Karpas-422 (cell line): ENCODE measurements around the gene SLC35F1. TPM values are rescaled to one million over a fixed set of nuclear protein-coding genes. Genes with fewer than 3 reads are reported as not detected.

Experiments used
- DNase-seq: peaks from one replicate; pipeline ENCODE4 v3.0.0-alpha.2; 2015
- H2AFZ ChIP-seq: fragments of 200-600 bp; sonication (generic); 2 replicates; pipeline ENCODE4 v1.6.1; 2014; ENCODE audit warnings: antibody characterized with exemption, low read length, mixed read lengths
- H3K27ac ChIP-seq: fragments of 200-600 bp; sonication (generic); 2 replicates; pipeline ENCODE4 v1.5.1; 2014; ENCODE audit warnings: mild to moderate bottlenecking, low read length, moderate library complexity
- H3K27me3 ChIP-seq: fragments of 200-600 bp; sonication (generic); 2 replicates; pipeline ENCODE4 v1.6.1; 2014; ENCODE audit warnings: low read length, mixed read lengths
- H3K36me3 ChIP-seq: fragments of 200-600 bp; sonication (generic); 2 replicates; pipeline ENCODE4 v1.6.1; 2014; ENCODE audit warnings: low read length, mixed read lengths; ENCODE audit not compliant: insufficient read depth
- H3K4me1 ChIP-seq: fragments of 200-600 bp; sonication (generic); 2 replicates; pipeline ENCODE4 v1.6.1; 2014; ENCODE audit warnings: mild to moderate bottlenecking, low read length, mixed read lengths
- H3K4me2 ChIP-seq: fragments of 200-600 bp; sonication (generic); 2 replicates; pipeline ENCODE4 v1.6.1; 2014; ENCODE audit warnings: low read length, low read depth, mild to moderate bottlenecking; ENCODE audit not compliant: poor library complexity, severe bottlenecking
- H3K4me3 ChIP-seq: fragments of 200-600 bp; sonication (generic); 2 replicates; pipeline ENCODE4 v1.5.1; 2014; ENCODE audit warnings: mild to moderate bottlenecking, antibody characterized with exemption, low read length, mixed read lengths
- H3K79me2 ChIP-seq: fragments of 200-600 bp; sonication (generic); 2 replicates; pipeline ENCODE4 v1.6.1; 2014; ENCODE audit warnings: mild to moderate bottlenecking, low read length, mixed read lengths
- H3K9ac ChIP-seq: fragments of 200-600 bp; sonication (generic); 2 replicates; pipeline ENCODE4 v1.6.0; 2014; ENCODE audit warnings: low read length
- H3K9me2 ChIP-seq: fragments of 200-600 bp; sonication (generic), shearing (Covaris generic); replicated peaks from 2 replicates; pipeline ENCODE4 v1.6.0; 2014; ENCODE audit warnings: mild to moderate bottlenecking, low read length, moderate library complexity; ENCODE audit not compliant: insufficient read depth
- H3K9me3 ChIP-seq: fragments of 300-700, 200-600 bp; sonication (generic); 2 replicates; pipeline ENCODE4 v1.6.1; 2014; ENCODE audit warnings: low read length, mixed read lengths
- H4K20me1 ChIP-seq: fragments of 200-600 bp; sonication (generic); 2 replicates; pipeline ENCODE4 v1.6.1; 2014; ENCODE audit warnings: mild to moderate bottlenecking, antibody characterized with exemption, low read length, low read depth; ENCODE audit not compliant: insufficient read depth
- total RNA-seq: library from RNA; depleted of rRNA; stranded (reverse); fragments of >200 nt; shearing (Covaris generic); gene quantifications from 2 replicates; pipeline ENCODE4 v1.2.3, GENCODE V29; 2014; ENCODE audit warnings: low replicate concordance

The SLC35F1 gene
- total RNA-seq, 1 experiment from 2014 or later: not detected

DNA sequence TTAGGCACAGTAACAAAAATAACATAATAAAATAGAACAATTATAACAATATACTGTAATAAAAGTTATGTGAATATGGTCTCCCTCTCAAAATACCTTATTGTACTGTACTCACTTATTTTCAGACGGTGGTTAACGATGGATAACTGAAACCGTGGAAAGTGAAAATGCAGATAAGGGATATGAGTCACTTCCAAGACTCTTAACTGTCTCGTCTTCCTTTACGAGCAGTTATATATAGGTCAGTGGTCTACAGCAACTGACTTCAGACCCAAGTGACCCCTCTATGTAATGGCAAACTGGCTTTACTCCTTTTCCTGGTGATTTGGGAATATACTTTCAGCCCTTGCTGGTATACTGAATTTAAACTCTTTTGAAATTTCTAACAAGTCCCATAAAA is 261.4 kb downstream of the SLC35F1 start:
- no peak overlapping the region for H3K4me2 ChIP-seq
- no peaks in the 10 kb centered on the region for H3K9me3 ChIP-seq
- H3K27ac ChIP-seq: no peak overlapping the region
- H2AFZ ChIP-seq: no peak overlapping the region
- H3K4me3 ChIP-seq: no peak overlapping the region
- no peak overlapping the region for H3K9ac ChIP-seq
- no peak for DNase-seq
- no peaks in the 10 kb centered on the region for H3K9me2 ChIP-seq
- no peaks in the 10 kb centered on the region for H4K20me1 ChIP-seq
- H3K36me3 ChIP-seq: no peaks in the 10 kb centered on the region
- H3K4me1 ChIP-seq: no peaks in the 10 kb centered on the region
- H3K27me3 ChIP-seq: no peaks in the 10 kb centered on the region
- no peaks in the 10 kb centered on the region for H3K79me2 ChIP-seq

- H3K4me1 ChIP-seq: no peaks in the 10 kb centered on the region
- no peaks in the 10 kb centered on the region for H3K9me2 ChIP-seq
- H3K4me3 ChIP-seq: no peak overlapping the region
- H3K9ac ChIP-seq: no peak overlapping the region
- no peak overlapping the region for H2AFZ ChIP-seq
- no peak for DNase-seq
- H3K27me3 ChIP-seq: no peaks in the 10 kb centered on the region
- no peaks in the 10 kb centered on the region for H4K20me1 ChIP-seq
- no peaks in the 10 kb centered on the region for H3K9me3 ChIP-seq
- no peak overlapping the region for H3K4me2 ChIP-seq
- no peaks in the 10 kb centered on the region for H3K79me2 ChIP-seq
- H3K27ac ChIP-seq: no peak overlapping the region
- no peaks in the 10 kb centered on the region for H3K36me3 ChIP-seq
These were observed 264.8 kb downstream of the SLC35F1 start for GRCh38 chr6:118171852-118172251.

DNA sequence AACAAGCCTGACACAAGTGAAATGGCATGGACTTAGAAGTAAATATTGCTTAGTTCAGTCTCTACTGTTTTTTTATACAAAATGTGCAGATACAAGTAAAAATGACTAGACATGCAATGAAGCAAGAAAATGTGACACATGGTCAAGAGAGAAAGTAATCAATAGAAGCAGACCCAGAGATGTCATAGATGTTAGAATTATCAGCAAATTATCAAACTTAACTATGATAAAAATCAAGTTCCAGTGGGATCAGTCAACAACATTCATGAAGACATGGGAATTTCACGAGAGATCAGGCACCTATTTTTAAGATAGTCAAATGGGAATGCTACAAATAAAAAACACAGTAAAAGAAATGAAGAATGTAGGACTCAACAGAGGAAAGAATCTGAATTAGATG is 267.0 kb downstream of the SLC35F1 start:
- Histone ChIP-seq H3K9ac (no peak overlapping the region), H3K27ac (no peak overlapping the region), H3K36me3 (no peaks in the 10 kb centered on the region), H3K27me3 (no peaks in the 10 kb centered on the region), H2AFZ (no peak overlapping the region), H3K9me3 (no peaks in the 10 kb centered on the region), H3K79me2 (no peaks in the 10 kb centered on the region), H3K4me2 (no peak overlapping the region), H3K4me3 (no peak overlapping the region), H3K4me1 (no peaks in the 10 kb centered on the region), H3K9me2 (no peaks in the 10 kb centered on the region), H4K20me1 (no peaks in the 10 kb centered on the region)
- no peak for DNase-seq

DNA sequence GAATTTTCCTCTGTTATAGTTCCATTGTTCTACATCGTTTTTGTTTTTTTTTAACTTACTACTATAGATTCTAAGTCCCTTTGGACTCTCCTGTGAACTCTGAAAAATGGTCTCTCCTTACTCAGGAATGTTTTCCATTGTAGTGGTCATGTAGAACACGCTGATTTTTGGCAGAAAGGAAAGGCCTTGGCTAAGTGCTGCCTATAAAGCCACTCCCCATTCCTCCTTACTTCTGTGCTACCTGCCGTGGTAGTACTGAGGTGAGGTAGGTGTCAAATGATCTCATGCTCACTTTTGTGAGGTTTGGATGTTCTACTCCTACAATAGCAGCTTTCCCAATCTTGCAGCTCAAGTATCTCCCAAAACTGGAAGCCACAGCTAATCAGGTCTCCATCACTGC is 270.7 kb downstream of the SLC35F1 start:
- Histone ChIP-seq H3K27ac (no peak overlapping the region), H3K9me2 (no peaks in the 10 kb centered on the region), H4K20me1 (no peaks in the 10 kb centered on the region), H3K4me2 (no peak overlapping the region), H3K9me3 (no peaks in the 10 kb centered on the region), H2AFZ (no peak overlapping the region), H3K4me3 (no peak overlapping the region), H3K9ac (no peak overlapping the region), H3K36me3 (no peaks in the 10 kb centered on the region), H3K4me1 (no peaks in the 10 kb centered on the region), H3K79me2 (no peaks in the 10 kb centered on the region), H3K27me3 (no peaks in the 10 kb centered on the region)
- DNase-seq: no peak

- no peak overlapping the region for H3K4me3 ChIP-seq
- DNase-seq: no peak
- no peak overlapping the region for H2AFZ ChIP-seq
- no peaks in the 10 kb centered on the region for H3K9me2 ChIP-seq
- no peaks in the 10 kb centered on the region for H3K36me3 ChIP-seq
- no peak overlapping the region for H3K9ac ChIP-seq
- no peaks in the 10 kb centered on the region for H4K20me1 ChIP-seq
- no peak overlapping the region for H3K4me2 ChIP-seq
- H3K27ac ChIP-seq: no peak overlapping the region
- no peaks in the 10 kb centered on the region for H3K79me2 ChIP-seq
- H3K4me1 ChIP-seq: no peaks in the 10 kb centered on the region
- H3K27me3 ChIP-seq: no peaks in the 10 kb centered on the region
- H3K9me3 ChIP-seq: no peaks in the 10 kb centered on the region
These were observed 272.0 kb downstream of the SLC35F1 start for GRCh38 chr6:118179048-118179447.

- H3K36me3 ChIP-seq: no peaks in the 10 kb centered on the region
- H3K4me2 ChIP-seq: no peak overlapping the region
- no peak overlapping the region for H3K4me3 ChIP-seq
- H3K27ac ChIP-seq: no peak overlapping the region
- H3K9me2 ChIP-seq: no peaks in the 10 kb centered on the region
- H3K9ac ChIP-seq: no peak overlapping the region
- H3K9me3 ChIP-seq: no peaks in the 10 kb centered on the region
- no peaks in the 10 kb centered on the region for H3K79me2 ChIP-seq
- H3K27me3 ChIP-seq: no peaks in the 10 kb centered on the region
- H2AFZ ChIP-seq: no peak overlapping the region
- H3K4me1 ChIP-seq: no peaks in the 10 kb centered on the region
- DNase-seq: peak; percentile 49
- H4K20me1 ChIP-seq: no peaks in the 10 kb centered on the region
These were observed 279.9 kb downstream of the SLC35F1 start for GRCh38 chr6:118186672-118187567.

GRCh38 chr6:118187568-118188164 is 280.6 kb downstream of the SLC35F1 start:
- Histone ChIP-seq H2AFZ (no peak overlapping the region), H3K27me3 (no peaks in the 10 kb centered on the region), H3K9me2 (no peaks in the 10 kb centered on the region), H3K36me3 (no peaks in the 10 kb centered on the region), H4K20me1 (no peaks in the 10 kb centered on the region), H3K79me2 (no peaks in the 10 kb centered on the region), H3K4me1 (no peaks in the 10 kb centered on the region), H3K27ac (no peak overlapping the region), H3K9me3 (no peaks in the 10 kb centered on the region), H3K4me3 (no peak overlapping the region), H3K4me2 (no peak overlapping the region), H3K9ac (no peak overlapping the region)
- no peak for DNase-seq

- Histone ChIP-seq H3K9me3 (no peaks in the 10 kb centered on the region), H4K20me1 (no peaks in the 10 kb centered on the region), H3K4me3 (no peak overlapping the region), H3K27me3 (no peaks in the 10 kb centered on the region), H3K27ac (no peak overlapping the region), H2AFZ (no peak overlapping the region), H3K9ac (no peak overlapping the region), H3K9me2 (no peaks in the 10 kb centered on the region), H3K36me3 (no peaks in the 10 kb centered on the region), H3K79me2 (no peaks in the 10 kb centered on the region), H3K4me2 (no peak overlapping the region), H3K4me1 (no peaks in the 10 kb centered on the region)
- no peak for DNase-seq
These were observed 281.5 kb downstream of the SLC35F1 start for GRCh38 chr6:118188561-118188960.
